GM18507 (cell line): ENCODE measurements around the gene RRP9.
A peak's percentile ranks its signal among the peaks of the same experiment; 100 is the strongest.

Experiments used
- DNase-seq: peaks from one replicate; pipeline ENCODE4 v3.0.0; 2011; ENCODE audit warnings: low read depth; ENCODE audit not compliant: insufficient read length; ENCODE audit errors: extremely low spot score
- FAIRE-seq: peaks from 2 replicates; lab custom pipeline; 2011; peaks lifted over from hg19 to GRCh38; lab: Jason Lieb, UNC

The RRP9 gene

DNA sequence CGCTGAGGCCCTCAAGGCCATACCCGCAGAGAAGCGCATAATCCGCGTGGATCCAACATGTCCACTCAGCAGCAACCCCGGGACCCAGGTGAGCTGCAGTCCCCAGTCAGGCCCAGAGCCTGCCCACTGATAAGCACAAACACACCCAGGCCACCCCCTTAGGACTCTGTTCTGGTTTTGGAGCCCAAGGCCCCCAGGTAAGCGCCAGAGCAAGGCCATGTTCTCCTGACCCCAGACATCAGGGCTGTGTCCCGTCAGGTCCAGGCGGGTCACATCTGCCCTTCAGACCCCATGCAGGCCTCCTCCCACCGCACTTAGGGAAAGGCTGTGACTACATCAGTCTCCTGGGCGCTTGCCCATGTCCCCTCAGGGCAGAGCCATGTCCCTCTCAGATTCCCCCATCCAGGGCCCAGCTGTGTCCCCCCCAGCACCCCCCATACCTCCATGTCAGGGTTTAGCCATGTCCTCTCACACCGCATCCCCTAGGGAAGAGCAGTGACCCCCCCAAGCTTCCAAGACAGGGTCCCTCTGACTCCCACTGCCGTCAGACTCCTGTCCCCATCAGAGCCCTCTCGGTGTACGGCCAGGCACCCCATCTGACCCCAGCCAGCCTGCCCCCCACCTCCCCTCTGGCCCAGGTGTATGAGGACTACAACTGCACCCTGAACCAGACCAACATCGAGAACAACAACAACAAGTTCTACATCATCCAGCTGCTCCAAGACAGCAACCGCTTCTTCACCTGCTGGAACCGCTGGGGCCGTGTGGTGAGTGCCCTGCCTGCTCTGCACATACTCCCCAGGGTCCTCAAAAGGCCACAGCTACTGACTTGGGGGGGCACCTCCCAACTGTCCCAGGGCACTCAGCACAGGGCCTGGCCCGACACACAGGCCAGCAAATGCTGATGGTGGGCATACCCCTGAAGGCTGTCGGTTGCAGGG, 2.0 kb upstream of the RRP9 start:
- FAIRE-seq (no peak), DNase-seq (no peak)

- FAIRE-seq: peak; percentile 78
- DNase-seq: peak; percentile 71
Observed at GRCh38 chr3:51942603-51943450, 1.1 kb upstream of the RRP9 start.

DNA sequence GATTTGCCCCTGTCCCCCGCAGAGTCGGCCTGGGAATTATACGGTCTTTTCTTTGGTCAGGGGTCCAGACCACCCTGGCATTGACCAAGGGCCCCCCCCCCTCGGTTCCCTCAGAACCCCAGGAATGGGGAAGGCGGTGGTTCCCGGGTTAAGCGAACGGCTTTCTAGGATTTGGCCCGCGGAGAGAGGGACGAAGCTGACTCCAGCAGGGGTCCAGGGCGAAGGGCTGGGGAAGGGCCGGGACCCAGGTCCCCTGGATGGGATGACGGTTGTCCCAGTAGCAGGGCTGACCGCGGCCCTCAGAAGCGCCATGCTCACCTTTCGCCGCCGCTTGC, 274 bp downstream of the RRP9 start:
- no peak for DNase-seq
- no peak for FAIRE-seq

GRCh38 chr3:51940648-51941462, 849 bp downstream of the RRP9 start:
- FAIRE-seq (peak; percentile 44), DNase-seq (no peak)

DNA sequence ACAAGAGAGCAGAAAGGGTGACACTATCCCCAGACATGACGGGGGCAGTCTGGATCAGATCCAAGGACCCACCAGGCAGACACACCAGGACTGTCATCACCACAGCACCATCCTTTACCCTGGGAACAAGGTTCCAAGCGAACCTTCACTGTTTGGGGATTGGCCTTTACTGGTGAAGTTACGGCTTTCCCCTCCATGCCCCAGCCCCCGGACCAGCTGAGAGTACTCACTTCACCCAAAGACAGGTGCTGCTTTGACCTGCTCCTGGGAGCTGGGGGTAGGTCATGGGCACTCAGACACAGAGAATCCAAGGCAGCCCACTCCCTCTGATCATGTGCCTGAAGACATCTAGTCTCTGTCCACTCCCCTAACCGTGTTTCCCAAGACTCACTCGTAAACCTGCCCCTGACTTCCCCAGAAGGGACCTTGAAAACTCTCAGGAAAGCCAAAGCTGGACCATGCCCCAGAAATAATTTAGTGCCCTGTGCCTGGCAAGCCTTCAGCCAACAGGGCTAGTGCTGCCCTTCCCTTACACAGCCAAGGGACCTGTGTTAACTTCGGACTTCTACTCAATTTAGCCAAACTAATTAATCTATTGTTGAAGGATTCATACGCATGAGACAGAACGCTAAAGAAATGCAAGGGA, 2.8 kb downstream of the RRP9 start:
- FAIRE-seq (no peak), DNase-seq (no peak)

DNA sequence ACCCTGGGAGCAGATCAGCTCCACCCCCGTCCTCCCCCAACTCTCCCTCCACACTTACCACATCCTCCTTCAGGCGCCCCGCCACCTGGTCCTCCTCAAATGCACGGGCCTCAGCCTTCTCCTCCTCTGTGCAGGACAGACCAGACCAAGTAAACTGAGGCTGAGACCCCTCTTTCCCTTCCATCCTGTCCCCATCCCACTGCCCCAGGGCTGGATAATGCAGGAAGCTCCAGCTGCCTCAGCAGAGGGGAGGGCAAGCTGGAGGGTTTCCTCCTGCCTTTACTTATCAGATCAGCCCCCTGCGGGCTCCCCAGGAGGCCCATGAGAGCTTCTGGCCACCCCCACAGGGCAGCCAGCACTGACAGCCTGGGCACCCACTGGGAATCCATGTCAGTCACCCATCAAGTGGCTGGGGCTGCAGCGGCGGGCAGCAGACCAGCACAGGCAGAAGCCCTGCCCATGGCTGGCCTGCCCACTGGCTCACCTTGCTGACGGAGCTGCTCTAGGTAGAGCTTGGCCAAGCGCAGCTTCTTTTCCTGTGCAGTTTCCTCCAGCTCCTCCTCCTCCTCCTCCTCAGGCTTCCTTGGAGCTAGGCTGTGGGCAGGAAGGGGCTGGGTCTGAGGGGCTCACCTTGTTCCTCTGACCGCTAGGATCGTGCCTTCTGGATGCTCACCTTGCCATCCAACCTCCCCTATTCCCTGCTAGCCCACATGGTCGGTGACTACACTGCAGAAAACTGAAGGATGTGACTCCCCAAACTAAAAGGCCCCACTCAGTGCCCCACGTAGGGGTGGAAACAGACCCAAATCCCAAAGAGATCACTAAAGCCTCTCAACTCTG, 3.9 kb downstream of the RRP9 start:
- no peak for FAIRE-seq

GRCh38 chr3:51937014-51937413, 4.7 kb downstream of the RRP9 start:
- FAIRE-seq (no peak), DNase-seq (no peak)

More for the DNA sequence above, 3.9 kb downstream of the RRP9 start:
- DNase-seq: no peak

DNA sequence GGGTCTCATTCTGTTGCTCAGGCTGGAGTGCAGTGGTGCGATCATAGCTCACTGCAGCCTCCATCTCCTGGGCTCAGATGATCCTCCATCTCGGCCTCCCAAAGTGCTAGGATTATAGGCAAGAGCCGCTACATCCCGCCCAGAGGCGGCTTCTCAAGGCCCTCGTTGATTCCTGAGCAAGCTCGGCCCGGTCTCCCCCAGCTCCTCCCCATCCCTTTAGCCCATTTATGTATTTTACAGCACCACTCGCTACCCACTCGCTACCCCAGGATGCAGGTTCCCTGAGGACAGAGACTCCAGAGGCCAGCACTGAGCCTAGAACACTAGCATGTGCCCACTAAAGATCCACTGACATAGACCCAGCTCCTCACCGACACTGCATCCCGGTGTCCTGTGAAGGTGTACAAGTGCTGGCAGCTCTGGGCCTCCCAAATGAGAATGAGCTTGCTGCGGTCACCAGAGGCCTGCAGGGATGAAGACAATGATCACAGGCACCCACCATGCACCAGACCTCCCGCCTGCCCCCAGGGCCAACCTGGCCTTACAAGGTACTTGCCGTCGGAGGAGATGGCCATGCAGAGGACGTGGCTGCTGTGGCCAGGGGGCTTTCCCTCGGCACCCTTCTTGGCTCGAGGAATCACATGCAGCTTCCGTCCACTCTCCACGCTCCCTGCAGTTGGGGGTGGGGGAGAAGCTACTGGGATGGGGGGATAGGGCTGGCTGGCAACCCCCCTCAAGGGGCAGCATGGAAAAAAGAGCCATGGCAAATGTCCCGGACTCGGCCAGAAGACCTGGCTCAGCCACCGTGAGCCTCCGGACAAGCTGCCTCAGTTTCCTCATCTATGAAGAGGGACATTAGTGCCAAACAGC, 5.6 kb downstream of the RRP9 start:
- FAIRE-seq: no peak
- DNase-seq: no peak

- no peak for FAIRE-seq
Observed at GRCh38 chr3:51934991-51935885, 6.5 kb downstream of the RRP9 start.

GRCh38 chr3:51934139-51934850, 7.4 kb downstream of the RRP9 start:
- FAIRE-seq: no peak

More at GRCh38 chr3:51934991-51935885, 6.5 kb downstream of the RRP9 start:
- DNase-seq: no peak

GRCh38 chr3:51933471-51934138, 8.1 kb downstream of the RRP9 start:
- FAIRE-seq: no peak

More at GRCh38 chr3:51934139-51934850, 7.4 kb downstream of the RRP9 start:
- no peak for DNase-seq

DNA sequence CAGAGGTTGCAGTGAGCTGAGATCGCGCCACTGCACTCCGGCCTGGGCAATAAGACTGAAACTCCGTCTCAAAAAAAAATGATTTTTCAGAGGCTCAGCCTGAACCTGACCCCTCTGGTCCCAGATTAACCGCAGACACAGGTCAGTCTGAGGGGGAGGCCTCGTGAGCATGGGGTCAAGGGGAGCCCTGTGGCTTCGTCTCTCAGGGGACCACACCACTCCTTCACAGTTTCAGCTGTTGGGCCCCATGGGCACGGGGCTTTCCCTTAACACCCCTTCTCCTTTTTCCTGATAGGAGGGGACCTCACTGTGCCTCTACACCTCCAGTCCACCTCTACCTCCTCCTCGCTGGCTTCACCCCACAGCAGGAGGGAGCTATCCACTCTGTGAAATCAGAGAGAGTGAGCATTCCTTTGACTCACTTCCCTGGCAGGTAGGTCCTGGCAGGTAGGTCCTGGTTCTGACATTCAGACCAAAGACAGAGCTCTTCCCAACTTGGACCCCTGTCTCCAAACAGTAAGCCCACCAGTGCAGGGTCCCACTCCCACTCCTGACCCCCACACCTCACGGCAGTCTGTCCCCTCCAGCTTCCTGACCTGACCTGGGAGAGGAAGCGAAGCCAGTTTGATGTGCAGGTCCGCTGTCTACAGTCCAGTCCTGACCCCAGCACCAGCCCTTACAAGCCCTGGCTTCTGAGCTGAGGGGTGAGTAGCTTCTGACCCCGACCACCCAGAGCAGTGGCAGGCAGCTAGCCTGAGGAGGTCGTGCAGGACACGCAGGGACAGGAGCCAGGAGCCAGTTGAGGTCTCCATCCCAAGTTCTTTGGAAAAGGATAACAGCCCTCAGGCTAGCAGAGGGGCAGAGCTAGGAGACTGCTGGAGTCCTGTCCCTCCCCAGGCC, 9.0 kb downstream of the RRP9 start:
- no peak for DNase-seq
- no peak for FAIRE-seq

More at GRCh38 chr3:51933471-51934138, 8.1 kb downstream of the RRP9 start:
- DNase-seq: no peak

- no peak for FAIRE-seq
Observed at GRCh38 chr3:51931756-51932155, 9.9 kb downstream of the RRP9 start.

DNA sequence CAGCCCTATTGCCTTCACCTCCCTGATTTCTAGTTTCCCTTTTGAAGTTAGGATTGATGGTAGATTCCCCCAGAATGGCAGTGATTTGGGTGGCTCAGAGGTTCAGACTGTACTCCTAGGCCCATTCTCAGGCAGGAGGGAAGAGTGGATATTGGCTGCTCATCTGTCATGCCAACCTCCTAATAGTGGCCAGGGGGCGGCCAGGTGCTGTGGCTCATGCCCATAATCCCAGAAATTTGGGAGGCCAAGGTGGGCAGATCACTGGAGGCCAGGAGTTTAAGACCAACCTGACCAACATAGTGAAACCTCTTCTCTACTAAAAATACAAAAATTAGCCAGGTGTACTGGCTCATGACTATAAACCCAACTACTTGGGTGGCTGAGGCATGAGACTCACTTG, 11.3 kb downstream of the RRP9 start:
- no peak for FAIRE-seq
- DNase-seq: no peak

More at GRCh38 chr3:51931756-51932155, 9.9 kb downstream of the RRP9 start:
- no peak for DNase-seq
